HG03378 (cell line): ENCODE results near the gene VKORC1.

ENCODE experiments used
- ATAC-seq: cut with Tn5 transposase; IDR thresholded peaks from one replicate; pipeline ENCODE4 v1.9.1; 2021; ENCODE audit warnings: mild to moderate bottlenecking, moderate library complexity; ENCODE audit not compliant: unreplicated experiment

VKORC1 gene

DNA sequence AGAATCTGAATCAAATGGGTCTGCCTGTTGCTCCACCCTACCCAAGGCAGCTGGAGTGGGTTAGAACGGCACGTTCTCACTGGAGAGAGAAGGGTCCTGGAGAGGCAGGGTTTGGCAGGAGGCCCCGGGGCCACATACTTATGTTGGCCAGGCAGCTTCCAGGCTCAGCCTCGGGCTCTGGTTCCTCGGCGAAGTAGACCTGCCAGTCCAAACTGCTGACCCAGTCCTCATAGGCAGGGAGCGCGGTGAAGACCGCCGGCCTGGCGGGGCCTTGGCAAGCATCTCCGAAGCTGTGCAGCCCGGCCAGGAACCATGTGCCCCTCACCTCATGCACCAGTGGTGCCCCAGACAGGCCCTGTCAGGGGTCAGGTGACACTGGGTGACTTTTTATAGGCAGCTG is 10.6 kb downstream of the VKORC1 start:
- ATAC-seq, result no peak

- ATAC-seq, result no peak
Observed at GRCh38 chr16:31083556-31083955, 11.0 kb downstream of the VKORC1 start.

DNA sequence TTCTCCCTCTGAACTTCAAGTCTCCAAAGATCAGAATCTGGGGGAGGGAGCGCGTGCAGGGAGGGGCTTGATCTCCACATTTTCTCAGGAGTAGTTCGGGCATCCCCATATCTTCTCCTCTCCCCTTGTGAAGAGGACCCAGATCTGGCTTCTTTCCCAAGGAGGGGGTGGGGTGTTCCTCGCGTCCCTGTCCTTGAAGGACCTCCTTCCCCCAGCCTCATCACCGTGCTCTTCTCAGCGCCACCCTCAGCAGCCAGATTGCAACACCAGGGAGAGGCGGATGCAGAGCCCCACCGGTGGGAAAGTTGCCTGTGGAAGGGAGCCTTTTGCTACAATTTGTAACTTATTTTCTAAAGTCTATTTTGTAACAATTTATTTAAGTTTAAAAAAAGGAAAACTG is 11.5 kb downstream of the VKORC1 start:
- ATAC-seq, result no peak

DNA sequence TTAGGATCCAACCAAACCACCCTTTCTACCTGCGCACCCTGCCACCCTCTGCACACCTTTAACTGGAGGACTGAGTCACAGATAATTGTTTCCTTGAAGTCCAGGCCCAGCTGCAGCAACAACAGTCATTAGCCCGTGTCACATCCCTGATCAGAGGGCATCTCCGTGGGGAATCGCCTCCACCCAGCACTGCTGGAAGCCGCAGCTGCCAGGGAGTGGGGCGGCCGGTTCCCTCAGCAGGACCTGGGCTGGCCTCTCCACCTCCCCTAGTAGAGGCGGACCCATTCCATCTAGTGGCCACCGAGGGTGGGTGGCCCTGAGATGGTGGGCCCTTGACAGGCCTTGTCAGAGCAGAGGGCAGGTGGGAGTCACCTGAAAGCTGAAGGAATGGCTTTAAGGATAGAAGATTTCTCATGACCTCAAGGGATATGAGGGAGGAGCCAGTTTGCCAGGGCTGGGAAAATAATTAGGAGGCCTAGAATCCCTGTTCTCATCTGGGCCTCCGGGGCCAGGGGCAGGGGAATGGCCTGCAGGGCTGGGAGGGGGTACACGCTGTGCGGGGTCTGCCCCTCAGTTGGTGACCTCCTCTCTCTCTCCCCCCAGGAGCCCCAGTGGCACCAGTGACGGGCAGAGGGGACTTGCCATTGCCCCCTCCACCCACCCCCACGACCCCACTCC is 12.1 kb downstream of the VKORC1 start:
- no peak for ATAC-seq

- no peak for ATAC-seq
Observed at GRCh38 chr16:31081428-31082351, 12.9 kb downstream of the VKORC1 start.

- no peak for ATAC-seq
Observed at GRCh38 chr16:31080756-31081419, 13.7 kb downstream of the VKORC1 start.

DNA sequence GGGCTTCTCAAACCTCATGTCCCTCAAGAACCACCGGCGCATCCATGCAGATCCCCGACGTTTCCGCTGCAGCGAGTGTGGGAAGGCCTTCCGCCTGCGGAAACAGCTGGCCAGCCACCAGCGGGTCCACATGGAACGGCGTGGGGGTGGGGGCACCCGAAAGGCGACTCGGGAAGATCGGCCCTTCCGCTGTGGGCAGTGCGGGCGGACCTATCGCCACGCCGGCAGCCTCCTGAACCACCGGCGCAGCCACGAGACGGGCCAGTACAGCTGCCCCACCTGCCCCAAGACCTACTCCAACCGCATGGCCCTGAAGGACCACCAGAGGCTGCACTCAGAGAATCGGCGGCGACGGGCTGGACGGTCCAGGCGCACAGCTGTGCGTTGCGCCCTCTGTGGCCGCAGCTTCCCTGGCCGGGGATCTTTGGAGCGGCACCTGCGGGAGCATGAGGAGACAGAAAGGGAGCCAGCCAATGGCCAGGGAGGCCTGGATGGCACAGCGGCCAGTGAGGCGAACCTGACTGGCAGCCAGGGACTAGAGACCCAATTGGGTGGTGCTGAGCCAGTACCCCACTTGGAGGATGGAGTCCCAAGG is 14.5 kb downstream of the VKORC1 start:
- no peak for ATAC-seq

- no peak for ATAC-seq
Observed at GRCh38 chr16:31079342-31079944, 15.2 kb downstream of the VKORC1 start.

DNA sequence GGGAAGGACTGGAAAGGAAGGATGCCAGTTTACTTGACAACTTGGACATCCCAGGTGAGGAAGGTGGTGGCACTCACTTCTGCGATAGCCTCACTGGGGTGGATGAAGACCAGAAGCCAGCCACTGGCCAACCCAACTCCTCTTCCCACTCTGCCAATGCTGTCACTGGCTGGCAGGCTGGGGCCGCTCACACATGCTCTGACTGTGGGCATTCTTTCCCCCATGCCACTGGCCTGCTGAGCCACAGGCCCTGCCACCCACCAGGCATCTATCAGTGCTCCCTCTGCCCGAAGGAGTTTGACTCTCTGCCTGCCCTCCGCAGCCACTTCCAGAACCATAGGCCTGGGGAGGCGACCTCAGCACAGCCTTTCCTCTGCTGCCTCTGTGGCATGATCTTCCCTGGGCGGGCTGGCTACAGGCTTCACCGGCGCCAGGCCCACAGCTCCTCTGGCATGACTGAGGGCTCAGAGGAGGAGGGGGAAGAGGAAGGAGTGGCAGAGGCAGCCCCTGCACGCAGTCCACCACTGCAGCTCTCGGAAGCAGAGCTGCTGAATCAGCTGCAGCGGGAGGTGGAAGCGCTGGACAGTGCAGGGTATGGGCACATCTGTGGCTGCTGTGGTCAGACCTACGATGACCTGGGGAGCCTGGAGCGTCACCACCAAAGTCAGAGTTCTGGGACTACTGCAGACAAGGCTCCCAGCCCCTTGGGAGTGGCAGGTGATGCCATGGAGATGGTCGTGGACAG is 15.8 kb downstream of the VKORC1 start:
- ATAC-seq, result no peak

DNA sequence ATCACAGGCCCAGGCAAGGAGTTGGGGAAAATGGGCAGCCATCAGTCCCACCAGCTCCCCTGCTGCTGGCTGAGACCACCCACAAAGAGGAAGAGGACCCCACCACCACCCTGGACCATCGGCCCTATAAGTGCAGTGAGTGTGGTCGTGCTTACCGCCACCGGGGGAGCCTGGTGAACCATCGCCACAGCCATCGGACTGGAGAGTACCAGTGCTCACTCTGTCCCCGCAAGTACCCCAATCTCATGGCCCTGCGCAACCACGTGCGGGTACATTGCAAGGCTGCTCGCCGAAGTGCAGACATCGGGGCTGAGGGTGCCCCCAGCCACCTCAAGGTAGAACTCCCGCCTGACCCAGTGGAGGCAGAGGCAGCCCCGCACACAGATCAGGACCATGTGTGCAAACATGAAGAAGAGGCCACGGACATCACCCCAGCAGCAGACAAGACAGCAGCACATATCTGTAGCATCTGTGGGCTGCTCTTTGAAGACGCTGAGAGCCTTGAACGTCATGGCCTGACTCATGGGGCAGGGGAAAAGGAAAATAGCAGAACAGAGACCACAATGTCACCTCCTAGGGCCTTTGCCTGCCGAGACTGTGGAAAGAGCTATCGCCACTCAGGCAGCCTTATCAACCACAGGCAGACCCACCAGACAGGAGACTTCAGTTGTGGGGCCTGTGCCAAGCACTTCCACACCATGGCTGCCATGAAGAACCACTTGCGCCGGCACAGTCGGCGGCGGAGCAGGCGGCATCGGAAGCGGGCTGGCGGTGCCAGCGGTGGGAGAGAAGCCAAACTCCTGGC is 16.8 kb downstream of the VKORC1 start:
- no peak for ATAC-seq

GRCh38 chr16:31077024-31077423 is 17.6 kb downstream of the VKORC1 start:
- no peak for ATAC-seq

- ATAC-seq, result no peak
Observed at GRCh38 chr16:31076319-31076718, 18.3 kb downstream of the VKORC1 start.

DNA sequence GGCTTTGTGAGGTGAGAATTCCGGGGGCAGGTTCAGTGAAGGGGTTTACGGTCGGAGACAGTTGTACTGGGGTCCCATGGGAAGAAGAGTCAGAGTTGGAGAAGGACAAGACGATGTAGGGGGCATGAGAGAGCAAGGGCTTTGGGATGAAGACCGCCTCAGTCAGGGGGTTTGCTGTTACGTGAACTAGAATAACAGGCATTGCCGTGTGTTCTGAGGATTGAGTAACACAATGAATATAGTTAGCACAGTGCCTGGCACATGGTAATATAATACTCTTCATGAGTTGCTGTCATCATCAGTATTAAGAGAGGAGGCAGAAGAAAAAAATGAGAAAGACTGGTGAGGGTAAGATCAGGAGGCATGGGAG is 19.8 kb downstream of the VKORC1 start:
- no peak for ATAC-seq

GRCh38 chr16:31073970-31074813 is 20.4 kb downstream of the VKORC1 start, which contains the start of the genes ZNF646 and ZNF668:
TSS of gene ZNF646 (plus strand) at chr16:31074422. CDS start at chr16:31076325, 1,903 bp downstream.
TSS of gene ZNF668 (minus strand) at chr16:31074240. CDS start at chr16:31064459, 9,781 bp downstream.
- ATAC-seq, result peak; percentile 57

DNA sequence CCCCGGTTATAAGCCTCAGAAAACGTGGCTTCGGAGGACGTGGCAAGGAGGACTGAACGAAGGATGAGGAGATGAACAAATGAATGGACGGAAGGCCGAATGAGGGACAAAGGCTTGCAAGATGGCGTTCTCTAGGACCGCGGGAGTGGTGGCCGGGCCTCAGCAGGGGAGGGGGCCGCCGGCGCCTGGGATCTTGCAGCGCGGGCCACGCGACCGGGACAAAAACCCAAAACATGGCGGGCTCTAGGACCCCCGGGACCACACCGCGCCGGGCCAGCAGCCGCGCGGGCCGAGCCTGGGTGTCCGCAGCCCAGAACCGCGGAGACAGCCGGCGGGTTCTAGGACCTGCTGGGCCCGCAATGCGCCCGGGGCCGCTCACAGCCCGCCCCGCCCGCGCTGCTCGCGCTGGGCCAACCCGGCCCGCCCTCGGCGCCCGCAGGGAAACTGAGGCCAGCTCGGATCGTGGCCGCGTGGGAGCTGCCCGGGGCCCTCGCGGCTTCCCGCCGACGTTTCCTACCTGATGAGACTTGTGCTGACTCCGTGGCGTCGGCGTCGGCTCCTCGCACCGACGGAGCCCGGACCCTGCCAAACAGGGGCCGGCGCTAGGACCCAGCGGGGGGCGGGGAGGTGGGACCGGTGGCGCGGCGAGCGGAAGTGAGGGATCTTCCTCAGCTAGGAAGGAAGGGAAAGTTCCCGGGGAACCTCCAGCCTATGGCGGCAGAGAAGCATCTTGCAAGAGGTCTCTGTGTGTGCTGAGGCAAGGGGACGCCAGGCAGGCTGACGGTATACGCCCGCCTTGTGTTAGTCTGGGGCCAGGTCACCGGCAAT is 21.2 kb downstream of the VKORC1 start:
- peak; percentile 52 for ATAC-seq

DNA sequence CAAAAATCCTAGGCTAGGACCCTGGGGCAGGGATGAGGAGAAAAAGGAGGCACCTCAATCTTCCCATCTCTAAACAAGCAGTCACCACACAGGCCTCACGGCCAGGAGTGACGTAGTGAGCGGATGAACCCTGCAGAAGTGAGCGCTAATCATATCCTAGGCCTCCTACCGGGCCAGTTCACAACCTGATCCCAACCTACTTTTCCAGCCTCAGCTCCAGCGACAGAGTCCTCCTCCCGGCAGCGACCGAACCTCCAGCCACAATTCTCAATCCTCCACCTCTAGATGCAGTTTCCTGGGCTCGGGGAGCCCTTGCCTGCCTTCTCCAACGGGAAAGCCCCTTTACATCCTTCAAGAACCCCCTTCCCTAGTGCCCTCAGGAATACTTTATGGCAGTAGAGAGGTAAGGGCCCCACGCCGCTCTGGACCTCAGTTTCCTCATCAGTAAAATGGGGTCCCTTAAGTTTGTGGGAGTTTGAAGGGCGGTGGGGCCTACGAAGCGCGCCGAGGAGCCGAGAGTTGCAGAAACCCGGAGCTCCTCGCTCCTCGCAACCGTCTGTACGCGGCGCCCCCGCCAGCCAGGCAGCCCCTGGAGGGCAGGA is 22.0 kb downstream of the VKORC1 start:
- ATAC-seq, result no peak

DNA sequence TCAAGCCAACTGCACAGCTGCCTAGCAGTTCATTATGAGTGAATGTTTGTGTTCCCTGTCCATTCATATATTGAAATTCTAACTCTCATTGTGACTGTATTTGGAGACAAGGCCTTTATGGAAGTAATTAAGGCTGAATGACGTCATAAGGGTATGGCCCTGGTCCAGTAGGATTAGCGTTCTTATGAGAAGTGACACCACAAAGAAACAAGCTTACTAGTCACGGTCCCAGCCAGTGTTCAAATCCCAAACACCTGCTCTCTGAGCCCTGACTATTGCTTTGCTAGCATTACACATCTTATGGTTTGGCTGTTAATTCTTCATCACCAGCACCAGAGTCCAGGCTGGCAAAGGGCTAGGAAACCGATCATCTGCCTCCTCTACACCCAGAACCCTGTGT is 22.7 kb downstream of the VKORC1 start:
- no peak for ATAC-seq
